Smooth muscle cell of bladder (primary cell): ENCODE measurements around the gene CFAP70. TPM values are rescaled to one million over a fixed set of nuclear protein-coding genes. Genes with fewer than 3 reads are reported as not detected.

ENCODE experiments used
- total RNA-seq: library from RNA; depleted of rRNA; stranded (reverse); fragments of >200 nt; gene quantifications from 2 replicates; pipeline ENCODE4 v1.2.3, GENCODE V29; 2014

The CFAP70 gene
- total RNA-seq, result 0.71 and 0.92 TPM in 2 replicates

GRCh38 chr10:73358331-73359279 lies at the start of gene CFAP70:
Gene CFAP70 (minus strand): TSS chr10:73358864. CDS start chr10:73354796, 4,068 bp downstream.

GRCh38 chr10:73252445-73253224 lies 106.0 kb downstream of the CFAP70 start, which contains the start of gene MRPS16:
Gene MRPS16 (minus strand): TSS chr10:73252644. CDS start chr10:73252482, 162 bp downstream.

GRCh38 chr10:73246646-73247508 lies 111.8 kb downstream of the CFAP70 start, which contains the start of gene DNAJC9:
Gene DNAJC9 (minus strand): TSS chr10:73247255. CDS start chr10:73247189, 66 bp downstream.

Other genes with a start within 250 kb of the CFAP70 start
- gene NUDT13, start 248.4 kb downstream of the CFAP70 start, total RNA-seq, result 0.55 and 1.4 TPM in 2 replicates
- gene ECD, start 190.9 kb downstream of the CFAP70 start, total RNA-seq, result 18.5 and 20.8 TPM in 2 replicates
- gene FAM149B1, start 190.7 kb downstream of the CFAP70 start, total RNA-seq, result 30.3 and 36.8 TPM in 2 replicates
- 14.5 and 15.7 TPM in 2 replicates for gene DNAJC9, start 111.6 kb downstream of the CFAP70 start, total RNA-seq
- gene MRPS16, start 106.2 kb downstream of the CFAP70 start, total RNA-seq, result 51.2 and 52.6 TPM in 2 replicates
- 99.0 and 101 TPM in 2 replicates for gene ANXA7, start 55.2 kb upstream of the CFAP70 start, total RNA-seq
- gene MSS51, start 74.7 kb upstream of the CFAP70 start, total RNA-seq, result 0.85 and 1.2 TPM in 2 replicates
- gene PPP3CB, start 137.2 kb upstream of the CFAP70 start, total RNA-seq, result 16.8 and 22.1 TPM in 2 replicates
- 5.4 and 6.3 TPM in 2 replicates for gene USP54, start 232.5 kb upstream of the CFAP70 start, total RNA-seq